ENCODE measurements around the gene TRIAP1. TPM values are rescaled to one million over a fixed set of nuclear protein-coding genes. Genes with fewer than 3 reads are reported as not detected.

TRIAP1 gene
- 72.6 to 91.5 TPM (median 74.1 TPM) in 5 replicates for total RNA-seq (2022; extraction: Qiagen RNA extraction)

DNA sequence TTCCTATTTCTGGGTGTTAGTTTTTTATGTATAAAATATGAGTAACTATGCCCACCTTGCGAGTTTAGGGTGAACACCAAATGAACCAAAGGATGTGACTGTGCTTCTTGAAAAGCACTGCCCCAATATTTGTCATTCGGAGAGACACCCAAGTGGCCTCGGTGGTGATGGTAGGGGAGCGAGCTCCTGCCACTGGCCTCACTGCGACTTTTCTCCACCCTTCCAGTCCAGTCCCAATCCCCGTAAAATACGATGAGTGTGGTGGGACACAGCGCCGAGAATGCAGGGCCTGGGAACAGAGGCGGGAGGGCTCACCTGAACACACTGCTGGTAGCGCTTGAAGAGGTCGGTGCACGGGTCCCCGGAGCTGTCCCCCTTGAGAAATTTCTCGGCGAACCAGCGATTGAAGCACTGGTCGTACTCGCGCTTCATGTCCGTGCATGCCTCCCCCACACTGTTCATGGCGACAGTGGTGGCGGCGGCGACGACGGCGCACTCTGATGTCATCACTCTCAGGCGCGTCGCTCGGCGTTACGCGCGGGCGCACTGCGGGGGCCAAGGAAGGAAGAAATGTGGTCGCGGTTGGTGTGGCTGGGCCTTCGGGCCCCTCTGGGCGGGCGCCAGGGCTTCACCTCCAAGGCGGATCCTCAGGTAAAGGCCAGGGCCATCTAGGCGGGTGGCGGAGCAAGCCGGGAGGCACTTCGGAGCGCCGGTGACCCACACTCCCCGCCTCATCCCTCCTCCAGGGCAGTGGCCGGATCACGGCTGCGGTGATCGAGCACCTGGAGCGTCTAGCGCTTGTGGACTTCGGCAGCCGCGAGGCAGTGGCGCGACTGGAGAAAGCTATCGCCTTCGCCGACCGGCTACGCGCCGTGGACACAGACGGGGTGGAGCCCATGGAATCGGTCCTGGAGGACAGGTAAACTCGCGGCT lies at the start of gene TRIAP1, which contains the start of gene GATC:
TRIAP1 (minus strand) TSS at position 474 of the 933 bp plus-strand sequence; CDS start at position 462, 12 bp downstream.
GATC (plus strand) TSS at position 534 of the 933 bp plus-strand sequence; CDS start at position 571, 37 bp downstream.

DNA sequence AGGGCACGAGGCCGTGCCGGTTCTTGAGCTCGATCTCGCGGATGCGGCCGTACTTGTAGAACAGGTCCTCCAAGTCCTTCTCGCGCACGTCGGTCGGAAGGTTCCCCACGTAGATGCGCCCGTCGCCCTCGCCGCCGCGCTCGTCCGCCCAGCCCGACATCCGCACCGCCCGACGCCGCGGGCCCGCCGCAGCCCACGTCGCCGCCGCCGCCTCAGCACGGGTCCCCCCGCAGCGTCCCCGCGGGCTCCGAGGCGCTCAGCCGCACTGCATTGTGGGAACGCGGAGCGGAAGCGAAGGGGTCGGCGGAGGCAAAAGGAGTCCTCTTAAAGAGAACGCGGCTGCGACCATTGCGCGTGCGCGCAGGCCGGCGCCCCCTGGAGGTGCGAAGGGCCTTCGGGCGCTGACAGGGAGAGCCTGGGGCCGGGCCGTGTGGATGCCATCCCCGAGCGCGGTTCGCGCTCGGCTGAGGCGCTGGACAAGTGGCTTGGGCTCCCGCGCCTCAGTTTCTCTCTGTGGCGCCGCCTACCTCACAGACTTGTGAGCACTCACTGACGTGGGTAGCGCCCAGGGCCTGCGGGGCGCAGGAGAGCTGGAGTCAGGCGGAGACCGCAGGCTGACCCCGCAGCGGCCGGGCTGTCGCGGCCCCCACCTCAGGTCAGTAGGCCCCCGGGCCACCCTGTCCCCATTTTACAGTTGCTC lies 23.4 kb upstream of the TRIAP1 start, which contains the start of gene SRSF9:
SRSF9 (minus strand) TSS at position 299 of the 700 bp plus-strand sequence; CDS start at position 160, 139 bp downstream.

DNA sequence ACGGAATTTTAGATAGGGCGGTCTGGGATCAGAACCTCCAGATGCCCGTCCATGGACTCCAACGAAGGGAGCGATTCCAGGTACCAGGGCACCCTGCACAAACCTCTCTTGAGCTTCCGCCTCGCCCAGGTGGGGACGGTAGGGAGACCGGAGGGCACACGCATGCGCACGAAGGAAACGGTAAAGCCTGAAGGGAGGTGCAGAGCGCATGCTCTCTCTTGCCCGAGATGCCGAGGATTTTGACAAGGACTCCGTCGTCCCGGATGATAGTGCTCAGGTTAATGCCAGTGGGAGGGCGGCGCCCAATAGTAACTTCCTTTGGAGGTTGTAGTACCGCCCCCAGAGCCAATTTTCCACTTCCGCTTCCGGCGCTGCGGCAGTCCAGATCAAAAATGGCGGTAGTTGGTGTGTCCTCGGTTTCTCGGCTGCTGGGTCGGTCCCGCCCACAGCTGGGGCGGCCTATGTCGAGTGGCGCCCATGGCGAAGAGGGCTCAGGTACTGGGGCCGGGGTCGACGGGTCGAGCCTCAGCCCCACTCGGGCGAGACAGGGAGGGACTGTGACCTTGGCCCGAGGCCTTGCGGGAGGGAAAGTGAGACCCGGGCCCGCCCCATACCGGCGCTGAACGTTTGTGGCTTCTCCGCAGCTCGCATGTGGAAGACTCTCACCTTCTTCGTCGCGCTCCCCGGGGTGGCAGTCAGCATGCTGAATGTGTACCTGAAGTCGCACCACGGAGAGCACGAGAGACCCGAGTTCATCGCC lies 8.3 kb downstream of the TRIAP1 start, which contains the start of gene COX6A1:
COX6A1 (plus strand) TSS at position 379 of the 760 bp plus-strand sequence; CDS start at position 393, 14 bp downstream.

Other genes starting within 250 kb of the TRIAP1 start
- 3,500 to 3,597 TPM (median 3,574 TPM) in 5 replicates for gene RPLP0, start 245.3 kb downstream of the TRIAP1 start, total RNA-seq (2022; extraction: Qiagen RNA extraction)
- 162 to 192 TPM (median 177 TPM) in 5 replicates for gene PXN, start 180.7 kb downstream of the TRIAP1 start, total RNA-seq (2022; extraction: Qiagen RNA extraction)
- gene RNU4-2, start 154.5 kb downstream of the TRIAP1 start, total RNA-seq (2022; extraction: Qiagen RNA extraction) = not detected in 5 replicates
- gene RNU4-1, start 153.1 kb downstream of the TRIAP1 start, total RNA-seq (2022; extraction: Qiagen RNA extraction) = not detected in 5 replicates
- 0.79 to 0.96 TPM (median 0.89 TPM) in 5 replicates for gene SIRT4, start 144.1 kb downstream of the TRIAP1 start, total RNA-seq (2022; extraction: Qiagen RNA extraction)
- 0.24 TPM in 1 of 5 replicates, not detected in the others for gene PLA2G1B, start 118.6 kb downstream of the TRIAP1 start, total RNA-seq (2022; extraction: Qiagen RNA extraction)
- 1.1 to 1.4 TPM (median 1.2 TPM) in 5 replicates for gene MSI1, start 77.2 kb downstream of the TRIAP1 start, total RNA-seq (2022; extraction: Qiagen RNA extraction)
- 710 to 890 TPM (median 854 TPM) in 5 replicates for gene COX6A1, start 8.3 kb downstream of the TRIAP1 start, total RNA-seq (2022; extraction: Qiagen RNA extraction)
- 22.6 to 26.1 TPM (median 25.3 TPM) in 5 replicates for gene GATC, start 60 bp upstream of the TRIAP1 start, total RNA-seq (2022; extraction: Qiagen RNA extraction)
- gene SRSF9, start 23.4 kb upstream of the TRIAP1 start, total RNA-seq (2022; extraction: Qiagen RNA extraction) = 181 to 225 TPM (median 215 TPM) in 5 replicates
- gene DYNLL1, start 49.7 kb upstream of the TRIAP1 start, total RNA-seq (2022; extraction: Qiagen RNA extraction) = 628 to 767 TPM (median 649 TPM) in 5 replicates
- 27.2 to 30.9 TPM (median 27.9 TPM) in 5 replicates for gene COQ5, start 82.8 kb upstream of the TRIAP1 start, total RNA-seq (2022; extraction: Qiagen RNA extraction)
- 99.3 to 116 TPM (median 102 TPM) in 5 replicates for gene RNF10, start 88.0 kb upstream of the TRIAP1 start, total RNA-seq (2022; extraction: Qiagen RNA extraction)
- 50.7 to 58.4 TPM (median 51.9 TPM) in 5 replicates for gene POP5, start 135.0 kb upstream of the TRIAP1 start, total RNA-seq (2022; extraction: Qiagen RNA extraction)
- 0.08 to 0.28 TPM (median 0.25 TPM) in 5 replicates for gene CABP1, start 194.2 kb upstream of the TRIAP1 start, total RNA-seq (2022; extraction: Qiagen RNA extraction)
- 82.8 to 102 TPM (median 87.8 TPM) in 5 replicates for gene MLEC, start 240.8 kb upstream of the TRIAP1 start, total RNA-seq (2022; extraction: Qiagen RNA extraction)